HG02938 (cell line): ENCODE results near the gene MTREX.

ENCODE experiments used
- ATAC-seq: cut with Tn5 transposase; IDR thresholded peaks from one replicate; pipeline ENCODE4 v1.9.1; 2021; ENCODE audit warnings: mild to moderate bottlenecking, moderate library complexity; ENCODE audit not compliant: unreplicated experiment

The MTREX gene

GRCh38 chr5:55418994-55419968, 111.5 kb downstream of the MTREX start:
- ATAC-seq, result no peak

GRCh38 chr5:55421074-55421529, 113.3 kb downstream of the MTREX start:
- peak; percentile 90 for ATAC-seq

GRCh38 chr5:55426455-55426854, 118.7 kb downstream of the MTREX start:
- no peak for ATAC-seq

- no peak for ATAC-seq
These were observed 119.4 kb downstream of the MTREX start for GRCh38 chr5:55427157-55427556.

GRCh38 chr5:55429221-55429612, 121.4 kb downstream of the MTREX start:
- ATAC-seq, result no peak

GRCh38 chr5:55429613-55430253, 121.9 kb downstream of the MTREX start:
- ATAC-seq, result no peak

GRCh38 chr5:55432549-55432948, 124.8 kb downstream of the MTREX start:
- ATAC-seq, result no peak

- ATAC-seq, result no peak
These were observed 129.7 kb downstream of the MTREX start for GRCh38 chr5:55437452-55437851.

GRCh38 chr5:55437859-55438206, 130.0 kb downstream of the MTREX start:
- no peak for ATAC-seq

GRCh38 chr5:55438998-55439397, 131.2 kb downstream of the MTREX start:
- no peak for ATAC-seq

- no peak for ATAC-seq
These were observed 132.4 kb downstream of the MTREX start for GRCh38 chr5:55440188-55440646.

- no peak for ATAC-seq
These were observed 133.4 kb downstream of the MTREX start for GRCh38 chr5:55441107-55441771.

- ATAC-seq, result no peak
These were observed 134.2 kb downstream of the MTREX start for GRCh38 chr5:55441954-55442353.

- no peak for ATAC-seq
These were observed 138.0 kb downstream of the MTREX start for GRCh38 chr5:55445791-55446190.

GRCh38 chr5:55446640-55447351, 139.0 kb downstream of the MTREX start:
- no peak for ATAC-seq

- ATAC-seq, result no peak
These were observed 142.4 kb downstream of the MTREX start for GRCh38 chr5:55450050-55450765.

GRCh38 chr5:55451976-55452375, 144.2 kb downstream of the MTREX start:
- ATAC-seq, result no peak

- ATAC-seq, result no peak
These were observed 145.4 kb downstream of the MTREX start for GRCh38 chr5:55453211-55453610.

GRCh38 chr5:55454282-55454681, 146.5 kb downstream of the MTREX start:
- no peak for ATAC-seq

GRCh38 chr5:55456216-55456895, 148.6 kb downstream of the MTREX start:
- no peak for ATAC-seq
